Natural killer cell treated with Interleukin-12 subunit alpha and Interleukin-12 subunit beta and Interleukin-15 and Interleukin-18, amount 100 ng/mL, for 72 hours (primary cell): Measurements from ENCODE around the gene PUSL1. TPM values are rescaled to one million over a fixed set of nuclear protein-coding genes. Genes with fewer than 3 reads are reported as not detected.

Source experiments
- ATAC-seq, 2 donors: fragments of 150-1000 bp; cut with Tn5 transposase in 1 of 2; sonication (Bioruptor Pico), chemical (Tn5 transposase) in 1 of 2; 2 replicates each; pipeline ENCODE4 v1.10.0; 2021
- DNase-seq: peaks from one replicate; pipeline ENCODE4 v3.0.0; 2022; ENCODE audit warnings: low spot score
- H3K27ac Mint-ChIP-seq, 2 donors: 1 replicate in 1 of 2; 2 replicates in 1 of 2; pipeline ENCODE4 v1.8.0; 2022; ENCODE audit warnings: mixed read lengths in 2 of 2, mild to moderate bottlenecking in 1 of 2, moderate library complexity in 1 of 2
- H3K27me3 Mint-ChIP-seq, 2 donors: 1 replicate in 1 of 2; 2 replicates in 1 of 2; pipeline ENCODE4 v1.8.0; 2022; ENCODE audit warnings: mixed read lengths in 2 of 2
- H3K36me3 Mint-ChIP-seq: one replicate; pipeline ENCODE4 v1.8.0; 2022; ENCODE audit warnings: mixed read lengths
- H3K4me1 Mint-ChIP-seq, 2 donors: 1 replicate in 1 of 2; 2 replicates in 1 of 2; pipeline ENCODE4 v1.8.0; 2022; ENCODE audit warnings: low read depth in 2 of 2, mixed read lengths in 2 of 2, mild to moderate bottlenecking in 1 of 2
- H3K4me3 Mint-ChIP-seq: one replicate; pipeline ENCODE4 v1.8.0; 2022; ENCODE audit warnings: mixed read lengths
- H3K9me3 Mint-ChIP-seq: 2 replicates; pipeline ENCODE4 v1.8.0; 2022; ENCODE audit warnings: mixed read lengths
- total RNA-seq, 2 donors: library from RNA; stranded (reverse); gene quantifications; one replicate each; pipeline ENCODE4 v1.2.3, GENCODE V29; 2022

PUSL1 gene
- total RNA-seq, 2 donors from 2014 or later, result 19.2 to 39.0 TPM

GRCh38 chr1:1324524-1325287 lies 16.3 kb downstream of the PUSL1 start, which contains the start of the genes CPTP and INTS11:
Gene CPTP, plus strand, starts transcription at chr1:1324802. Its CDS starts 2,109 bp downstream, at chr1:1326911.
Gene INTS11, minus strand, starts transcription at chr1:1324660. Its CDS starts 52 bp downstream, at chr1:1324608.
- Mint-ChIP-seq H3K9me3 (no peaks in the 10 kb centered on the region), H3K27ac (peak within 1 kb of the TSS; percentile 80 to 94), H3K4me3 (peak within 1 kb of the TSS; percentile 99), H3K4me1 (peaks cover 20 to 26% of the 10 kb centered on the region in 2 donors), H3K36me3 (peaks cover 6% of the 10 kb centered on the region), H3K27me3 (no peaks in the 10 kb centered on the region)
- DNase-seq (peak; percentile 96), ATAC-seq (peak; percentile 90 to 94)

DNA sequence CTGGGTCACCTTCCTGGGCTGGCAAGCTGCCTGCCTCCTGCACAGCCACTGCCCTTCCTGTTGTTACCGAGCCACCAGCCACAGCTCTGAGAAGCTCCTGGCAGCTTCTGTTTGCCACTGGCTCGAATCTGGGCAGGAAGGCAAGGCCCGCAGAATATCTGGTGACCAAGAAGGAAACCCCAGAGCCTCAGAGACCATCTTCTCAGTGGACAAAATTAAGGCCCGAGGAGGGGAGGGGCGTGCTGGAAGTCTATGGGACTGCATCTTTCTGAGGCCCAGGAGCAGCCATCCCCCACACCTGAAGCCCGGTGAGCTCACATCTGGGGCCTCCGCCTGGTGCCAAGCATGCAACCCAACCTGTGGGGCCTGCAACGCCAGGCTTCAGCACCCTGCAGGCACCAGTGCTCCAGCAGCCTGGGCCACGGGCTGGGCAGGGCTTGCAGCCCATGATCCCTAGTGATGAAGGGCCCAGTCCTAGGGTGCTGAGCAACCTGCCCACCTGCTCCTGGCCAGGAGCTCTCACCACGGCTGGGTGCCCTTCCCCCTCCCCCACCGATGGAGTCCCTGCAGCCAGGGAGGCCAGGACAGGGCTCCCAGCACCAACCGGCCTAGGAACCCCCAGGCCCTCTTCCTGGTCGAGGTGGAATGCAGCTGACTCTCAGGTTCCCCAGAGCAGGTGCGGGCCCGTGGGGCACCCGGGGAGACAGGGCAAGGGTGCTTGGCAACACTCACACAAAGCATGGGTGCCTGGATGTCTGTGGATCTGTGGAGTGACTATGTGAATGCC lies 17.1 kb downstream of the PUSL1 start:
- H3K9me3 Mint-ChIP-seq, result no peaks in the 10 kb centered on the region
- no peaks in the 10 kb centered on the region for H3K27me3 Mint-ChIP-seq
- peak overlapping the region in 1 of 2 donors; percentile 31 for H3K27ac Mint-ChIP-seq
- peak overlapping the region; percentile 85 for H3K4me3 Mint-ChIP-seq
- peaks cover 23 to 24% of the 10 kb centered on the region in 2 donors for H3K4me1 Mint-ChIP-seq
- DNase-seq (no peak), ATAC-seq (no peak)
- peaks cover 6% of the 10 kb centered on the region for H3K36me3 Mint-ChIP-seq

GRCh38 chr1:1326075-1326605 lies 17.7 kb downstream of the PUSL1 start:
- Mint-ChIP-seq H3K4me1 (peaks cover 23 to 24% of the 10 kb centered on the region in 2 donors), H3K9me3 (no peaks in the 10 kb centered on the region), H3K36me3 (peaks cover 6% of the 10 kb centered on the region), H3K27ac (peak overlapping the region in 1 of 2 donors; percentile 31), H3K27me3 (no peaks in the 10 kb centered on the region), H3K4me3 (peak overlapping the region; percentile 32)
- DNase-seq, result no peak
- no peak for ATAC-seq

- Mint-ChIP-seq H3K36me3 (peaks cover 6% of the 10 kb centered on the region), H3K27me3 (no peaks in the 10 kb centered on the region), H3K27ac (no peak overlapping the region), H3K4me1 (peaks cover 19 to 20% of the 10 kb centered on the region in 2 donors), H3K4me3 (no peak overlapping the region), H3K9me3 (no peaks in the 10 kb centered on the region)
- no peak for ATAC-seq
- no peak for DNase-seq
These were observed 18.9 kb downstream of the PUSL1 start for GRCh38 chr1:1327291-1327690.

- ATAC-seq, result no peak
- Mint-ChIP-seq H3K36me3 (peaks cover 6% of the 10 kb centered on the region), H3K27me3 (no peaks in the 10 kb centered on the region), H3K27ac (no peak overlapping the region), H3K4me3 (no peak overlapping the region), H3K4me1 (peaks cover 9 to 15% of the 10 kb centered on the region in 2 donors), H3K9me3 (no peaks in the 10 kb centered on the region)
- no peak for DNase-seq
These were observed 19.9 kb downstream of the PUSL1 start for GRCh38 chr1:1328254-1328653.

DNA sequence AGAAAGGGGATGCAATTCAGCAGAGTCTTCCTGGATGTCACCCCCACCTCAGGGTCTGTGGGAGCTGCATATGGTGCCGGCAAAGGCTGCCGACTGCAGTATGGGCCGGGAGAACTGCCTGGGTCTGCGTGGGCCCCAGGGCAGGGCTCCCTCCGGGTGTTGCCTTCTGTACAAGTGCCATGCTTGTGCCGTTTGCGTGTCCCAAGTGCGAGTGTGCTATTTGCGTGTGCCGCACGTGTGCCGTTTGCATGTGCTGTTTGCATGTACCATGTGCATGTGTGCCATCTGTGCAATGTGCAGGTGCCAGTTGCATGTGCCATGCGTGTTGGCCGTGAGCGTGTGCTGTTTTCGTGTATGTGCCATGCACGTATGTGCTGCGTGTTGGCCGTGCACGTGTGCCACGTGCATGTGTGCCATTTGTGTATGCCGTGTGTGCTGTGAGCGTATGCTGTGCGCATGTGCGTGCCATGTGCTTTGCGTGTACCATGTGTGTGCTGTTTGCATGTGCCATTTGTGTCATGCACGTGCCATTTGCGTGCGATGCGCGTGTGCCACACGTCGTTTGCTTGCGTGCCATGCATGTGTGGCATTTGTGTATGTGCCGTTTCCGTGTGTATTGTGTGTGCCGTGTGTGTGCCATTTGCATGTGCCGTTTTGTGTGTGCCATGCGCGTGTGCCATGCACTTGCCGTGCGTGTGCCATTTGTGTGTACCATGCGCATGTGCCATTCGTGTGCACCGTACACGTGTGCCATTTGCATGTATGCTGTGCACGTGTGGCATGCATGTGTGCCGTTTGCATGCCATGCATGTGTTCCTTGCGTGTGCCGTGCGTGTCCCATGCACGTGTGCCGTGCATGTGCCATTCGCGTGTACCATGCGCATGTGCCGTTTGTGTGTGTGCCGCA lies 21.2 kb downstream of the PUSL1 start:
- Mint-ChIP-seq H3K4me1 (peaks cover 4 to 8% of the 10 kb centered on the region in 2 donors), H3K27me3 (no peaks in the 10 kb centered on the region), H3K36me3 (no peaks in the 10 kb centered on the region), H3K9me3 (no peaks in the 10 kb centered on the region), H3K27ac (no peak overlapping the region), H3K4me3 (no peak overlapping the region)
- ATAC-seq (no peak), DNase-seq (no peak)

DNA sequence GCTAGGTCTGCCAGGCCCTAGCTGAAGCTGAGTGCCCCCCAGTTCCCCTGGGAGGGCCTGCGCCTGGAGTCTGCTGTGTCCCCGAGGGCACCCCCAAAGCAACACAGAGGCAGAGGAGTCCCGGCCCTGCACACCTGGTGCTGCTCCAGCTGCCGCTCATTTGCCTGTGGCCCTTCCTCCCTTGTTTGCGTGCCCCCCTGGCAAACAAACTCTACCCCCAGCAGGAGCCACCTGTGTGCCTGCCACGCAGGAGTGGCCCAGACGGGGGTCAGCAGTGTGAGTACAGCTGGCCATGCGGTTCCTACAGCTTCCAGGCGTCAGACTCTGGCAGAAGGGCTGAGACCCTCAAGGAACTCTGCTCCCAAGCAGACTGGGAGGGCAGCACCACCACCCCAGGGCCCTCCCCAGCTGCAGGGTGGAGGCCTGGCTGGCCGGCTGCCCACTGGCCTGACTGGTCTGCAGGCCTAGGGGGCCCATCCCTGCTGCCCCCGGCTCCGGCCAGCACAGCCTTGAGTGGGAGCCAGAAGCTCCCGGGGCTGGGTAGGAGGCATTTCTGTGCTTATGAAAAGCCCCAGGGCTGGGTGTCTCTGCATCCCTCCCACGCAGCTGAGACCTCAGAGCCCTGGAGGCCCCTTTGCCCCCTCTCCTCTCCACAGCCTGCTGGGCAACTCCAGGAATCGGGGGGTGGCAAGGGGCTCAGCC lies 22.1 kb downstream of the PUSL1 start:
- H3K9me3 Mint-ChIP-seq, result no peaks in the 10 kb centered on the region
- no peak overlapping the region for H3K4me3 Mint-ChIP-seq
- H3K36me3 Mint-ChIP-seq, result no peaks in the 10 kb centered on the region
- H3K4me1 Mint-ChIP-seq, result peaks cover 4 to 7% of the 10 kb centered on the region in 2 donors
- no peaks in the 10 kb centered on the region for H3K27me3 Mint-ChIP-seq
- ATAC-seq (no peak), DNase-seq (no peak)
- no peak overlapping the region for H3K27ac Mint-ChIP-seq

GRCh38 chr1:1331068-1331965 lies 22.9 kb downstream of the PUSL1 start, which contains the start of gene TAS1R3:
Gene TAS1R3, plus strand, starts transcription at chr1:1331280. Its CDS starts 66 bp downstream, at chr1:1331346.
- Mint-ChIP-seq H3K4me1 (peaks cover 4 to 5% of the 10 kb centered on the region in 2 donors), H3K4me3 (no peak within 1 kb of the TSS), H3K27me3 (no peaks in the 10 kb centered on the region), H3K9me3 (no peaks in the 10 kb centered on the region), H3K27ac (no peak within 1 kb of the TSS), H3K36me3 (no peaks in the 10 kb centered on the region)
- no peak for ATAC-seq
- DNase-seq, result no peak

DNA sequence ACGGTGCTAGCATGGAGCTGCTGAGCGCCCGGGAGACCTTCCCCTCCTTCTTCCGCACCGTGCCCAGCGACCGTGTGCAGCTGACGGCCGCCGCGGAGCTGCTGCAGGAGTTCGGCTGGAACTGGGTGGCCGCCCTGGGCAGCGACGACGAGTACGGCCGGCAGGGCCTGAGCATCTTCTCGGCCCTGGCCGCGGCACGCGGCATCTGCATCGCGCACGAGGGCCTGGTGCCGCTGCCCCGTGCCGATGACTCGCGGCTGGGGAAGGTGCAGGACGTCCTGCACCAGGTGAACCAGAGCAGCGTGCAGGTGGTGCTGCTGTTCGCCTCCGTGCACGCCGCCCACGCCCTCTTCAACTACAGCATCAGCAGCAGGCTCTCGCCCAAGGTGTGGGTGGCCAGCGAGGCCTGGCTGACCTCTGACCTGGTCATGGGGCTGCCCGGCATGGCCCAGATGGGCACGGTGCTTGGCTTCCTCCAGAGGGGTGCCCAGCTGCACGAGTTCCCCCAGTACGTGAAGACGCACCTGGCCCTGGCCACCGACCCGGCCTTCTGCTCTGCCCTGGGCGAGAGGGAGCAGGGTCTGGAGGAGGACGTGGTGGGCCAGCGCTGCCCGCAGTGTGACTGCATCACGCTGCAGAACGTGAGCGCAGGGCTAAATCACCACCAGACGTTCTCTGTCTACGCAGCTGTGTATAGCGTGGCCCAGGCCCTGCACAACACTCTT lies 23.8 kb downstream of the PUSL1 start:
- H3K36me3 Mint-ChIP-seq, result no peaks in the 10 kb centered on the region

DNA sequence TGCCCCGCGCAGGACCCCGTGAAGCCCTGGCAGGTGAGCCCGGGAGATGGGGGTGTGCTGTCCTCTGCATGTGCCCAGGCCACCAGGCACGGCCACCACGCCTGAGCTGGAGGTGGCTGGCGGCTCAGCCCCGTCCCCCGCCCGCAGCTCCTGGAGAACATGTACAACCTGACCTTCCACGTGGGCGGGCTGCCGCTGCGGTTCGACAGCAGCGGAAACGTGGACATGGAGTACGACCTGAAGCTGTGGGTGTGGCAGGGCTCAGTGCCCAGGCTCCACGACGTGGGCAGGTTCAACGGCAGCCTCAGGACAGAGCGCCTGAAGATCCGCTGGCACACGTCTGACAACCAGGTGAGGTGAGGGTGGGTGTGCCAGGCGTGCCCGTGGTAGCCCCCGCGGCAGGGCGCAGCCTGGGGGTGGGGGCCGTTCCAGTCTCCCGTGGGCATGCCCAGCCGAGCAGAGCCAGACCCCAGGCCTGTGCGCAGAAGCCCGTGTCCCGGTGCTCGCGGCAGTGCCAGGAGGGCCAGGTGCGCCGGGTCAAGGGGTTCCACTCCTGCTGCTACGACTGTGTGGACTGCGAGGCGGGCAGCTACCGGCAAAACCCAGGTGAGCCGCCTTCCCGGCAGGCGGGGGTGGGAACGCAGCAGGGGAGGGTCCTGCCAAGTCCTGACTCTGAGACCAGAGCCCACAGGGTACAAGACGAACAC lies 24.5 kb downstream of the PUSL1 start:
- Mint-ChIP-seq H3K4me1 (peaks cover 4% of the 10 kb centered on the region in 2 donors), H3K27me3 (no peaks in the 10 kb centered on the region), H3K27ac (no peak overlapping the region), H3K4me3 (no peak overlapping the region), H3K9me3 (no peaks in the 10 kb centered on the region), H3K36me3 (no peaks in the 10 kb centered on the region)
- ATAC-seq (no peak), DNase-seq (no peak)

More for the DNA sequence above, 23.8 kb downstream of the PUSL1 start:
- Mint-ChIP-seq H3K27ac (no peak overlapping the region), H3K4me1 (peaks cover 4% of the 10 kb centered on the region in 2 donors), H3K4me3 (no peak overlapping the region), H3K27me3 (no peaks in the 10 kb centered on the region), H3K9me3 (no peaks in the 10 kb centered on the region)
- ATAC-seq (no peak), DNase-seq (no peak)
